Dermis microvascular lymphatic vessel endothelial cell (primary cell): ENCODE results near the gene ST6GALNAC3. TPM values are rescaled to one million over a fixed set of nuclear protein-coding genes. Genes with fewer than 3 reads are reported as not detected.

Experiments
- DNase-seq, 2 donors: peaks; one replicate each; pipeline versions ENCODE4 v3.0.0 to v3.0.0-alpha.2; 2010; ENCODE audit warnings: low read depth in 2 of 2
- total RNA-seq: library from RNA; depleted of rRNA; stranded (reverse); fragments of >200 nt; gene quantifications from 2 replicates; pipeline ENCODE4 v1.2.1, GENCODE V29; 2014

ST6GALNAC3 gene
- total RNA-seq, 1 donor from 2014 or later = 49.9 TPM

DNA sequence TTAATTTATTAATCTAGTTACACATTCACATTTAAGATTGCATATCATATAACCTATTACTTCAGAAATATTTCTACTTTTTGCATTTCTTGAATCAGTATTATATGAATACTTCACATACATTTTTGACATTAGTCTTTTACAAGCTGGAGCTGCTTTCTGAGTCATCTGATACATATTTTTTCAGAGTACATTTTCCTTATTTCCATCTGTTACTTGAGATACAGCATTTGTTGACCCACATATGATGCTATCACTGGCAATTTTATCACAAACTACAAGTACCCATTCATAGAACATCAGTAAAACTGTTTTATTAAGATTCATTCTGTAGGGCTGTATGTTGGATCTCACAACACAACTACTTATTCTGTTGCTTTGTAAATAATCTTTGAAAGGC, 425.6 kb downstream of the ST6GALNAC3 start:
- DNase-seq = no peak

GRCh38 chr1:76501136-76501535, 426.6 kb downstream of the ST6GALNAC3 start:
- DNase-seq = no peak

DNA sequence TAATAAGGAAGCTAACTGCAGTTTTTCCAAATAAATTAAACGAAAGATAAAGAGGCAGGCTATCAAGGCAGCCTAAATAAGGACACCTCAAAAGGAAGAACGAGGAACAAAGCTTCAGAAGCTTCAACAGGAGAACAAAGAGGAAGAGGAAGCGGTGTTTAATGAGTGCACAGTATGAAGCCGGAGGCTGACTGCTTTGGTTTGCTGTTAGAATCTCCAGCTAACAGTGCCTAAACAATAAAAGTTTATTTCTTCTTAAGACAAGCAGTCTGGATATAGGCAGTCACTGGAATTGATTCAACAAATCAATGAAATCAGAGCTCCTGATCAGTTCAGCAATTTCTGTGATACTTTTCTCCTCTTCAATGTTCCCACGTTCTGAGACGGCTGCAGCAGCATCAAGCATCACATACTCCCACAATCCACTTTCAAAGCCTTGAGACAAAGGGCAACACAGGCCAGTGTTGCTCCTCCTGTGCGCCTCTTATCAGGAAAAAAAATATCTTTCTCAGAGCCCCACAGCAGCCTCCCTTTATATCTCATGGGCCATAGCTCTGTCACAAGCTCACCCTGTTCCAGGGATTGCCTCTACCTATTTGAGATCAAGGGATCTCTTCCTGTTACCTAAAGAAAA, 427.2 kb downstream of the ST6GALNAC3 start:
- DNase-seq = peak in 1 of 2 donors; percentile 11

- no peak for DNase-seq
Observed at GRCh38 chr1:76503100-76503499, 428.6 kb downstream of the ST6GALNAC3 start.

DNA sequence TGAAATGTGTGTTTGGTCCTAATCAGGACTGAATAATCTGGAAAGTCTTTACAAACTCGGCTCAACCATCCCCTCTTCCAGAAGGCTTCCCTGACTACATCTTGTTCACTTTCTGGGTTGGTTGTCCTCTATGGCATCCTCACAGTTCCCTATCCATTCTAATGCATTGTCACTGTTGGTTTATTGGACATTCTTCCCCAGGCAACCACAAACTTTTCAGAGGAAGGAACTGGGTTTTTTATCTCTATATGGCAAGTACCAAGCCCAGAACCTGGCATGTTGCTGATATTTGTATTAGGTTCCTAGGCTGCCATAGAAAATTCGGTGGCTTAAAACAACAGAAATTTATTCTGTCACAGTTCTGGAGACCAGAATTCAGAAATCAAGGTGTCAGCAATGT, 429.2 kb downstream of the ST6GALNAC3 start:
- no peak for DNase-seq

DNA sequence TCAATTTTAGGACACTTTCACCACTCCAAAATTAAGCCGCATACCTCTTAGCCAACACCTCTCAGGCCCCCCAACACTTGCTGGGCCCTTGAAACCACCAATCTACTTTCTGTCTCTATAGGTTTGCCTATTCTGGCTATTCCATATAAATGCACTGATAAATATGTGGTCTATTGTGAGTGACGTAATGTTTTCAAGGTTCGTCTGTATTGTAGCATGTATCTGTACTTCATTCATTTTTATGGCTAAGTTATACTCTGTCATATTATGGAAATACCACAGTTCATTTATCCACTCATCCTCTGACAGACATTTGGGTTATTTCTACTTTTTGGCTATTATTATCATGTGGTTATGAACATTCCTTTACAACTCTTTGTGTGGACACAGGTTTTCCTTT, 432.8 kb downstream of the ST6GALNAC3 start:
- DNase-seq = no peak

DNA sequence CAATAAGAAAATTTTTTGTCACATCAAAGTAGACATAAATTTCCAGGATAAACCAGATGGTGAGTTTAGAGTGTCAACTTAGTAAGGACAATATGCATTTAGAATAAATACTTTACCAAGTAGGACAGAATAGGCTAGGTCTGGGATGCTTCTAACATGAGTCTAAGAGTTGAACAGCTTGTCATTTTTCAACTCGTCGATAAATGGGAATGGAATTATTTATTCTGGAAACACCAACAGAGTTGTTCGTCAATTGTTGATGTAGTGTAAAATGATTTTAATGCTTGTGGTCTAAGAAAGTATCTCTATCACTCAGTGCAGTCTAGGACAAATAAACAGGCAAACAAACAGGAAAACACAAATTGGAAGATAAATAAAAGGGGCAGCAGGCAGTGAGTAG, 434.3 kb downstream of the ST6GALNAC3 start:
- DNase-seq = no peak

GRCh38 chr1:76510672-76511557, 436.4 kb downstream of the ST6GALNAC3 start:
- no peak for DNase-seq

- DNase-seq = peak in 1 of 2 donors; percentile 14
Observed at GRCh38 chr1:76511558-76512179, 437.1 kb downstream of the ST6GALNAC3 start.

- no peak for DNase-seq
Observed at GRCh38 chr1:76530953-76531352, 456.4 kb downstream of the ST6GALNAC3 start.

DNA sequence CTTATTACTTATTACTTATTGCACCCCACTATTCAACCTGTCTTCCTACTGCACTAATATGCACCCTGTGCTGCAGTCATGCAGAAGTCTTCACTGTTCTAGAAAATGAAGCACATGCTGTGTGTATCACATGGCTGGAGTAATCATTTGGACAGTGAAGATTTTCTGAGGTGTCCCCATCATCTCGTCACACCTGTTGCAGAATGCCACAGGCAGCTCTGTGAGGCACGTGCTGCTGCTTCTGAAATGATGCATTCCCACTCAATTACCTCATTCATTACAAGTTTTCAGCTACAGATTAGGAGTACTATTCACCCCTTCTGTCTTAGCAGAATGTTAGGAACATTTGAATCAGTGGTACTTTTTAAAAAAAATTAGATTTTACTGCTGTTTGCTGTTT, 467.1 kb downstream of the ST6GALNAC3 start:
- DNase-seq = no peak

- DNase-seq = no peak
Observed at GRCh38 chr1:76542359-76542758, 467.8 kb downstream of the ST6GALNAC3 start.

- DNase-seq = no peak
Observed at GRCh38 chr1:76543495-76543894, 468.9 kb downstream of the ST6GALNAC3 start.

- DNase-seq = no peak
Observed at GRCh38 chr1:76546354-76546933, 471.9 kb downstream of the ST6GALNAC3 start.

DNA sequence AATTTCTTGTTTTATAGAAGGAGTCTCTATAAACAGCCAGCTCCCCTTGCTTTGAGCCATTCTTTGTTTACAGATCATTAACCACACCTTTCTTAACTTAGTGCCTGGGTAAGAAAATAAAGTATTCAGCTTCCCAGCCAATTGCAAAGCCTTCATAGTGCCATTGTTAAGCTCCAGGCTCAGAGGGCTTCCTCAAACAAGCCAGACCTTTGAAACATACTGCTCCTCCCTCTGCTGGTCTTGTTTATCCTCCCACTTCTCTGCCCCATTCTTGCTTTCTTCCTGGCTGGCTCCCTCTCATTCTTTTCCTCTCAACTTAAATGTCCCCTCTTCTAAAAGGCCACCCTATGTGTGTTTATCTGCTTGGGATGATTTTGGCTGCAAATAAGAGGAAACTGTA, 473.4 kb downstream of the ST6GALNAC3 start:
- DNase-seq = no peak

GRCh38 chr1:76548513-76549100, 474.1 kb downstream of the ST6GALNAC3 start:
- no peak for DNase-seq

GRCh38 chr1:76554283-76554682, 479.7 kb downstream of the ST6GALNAC3 start:
- no peak for DNase-seq

DNA sequence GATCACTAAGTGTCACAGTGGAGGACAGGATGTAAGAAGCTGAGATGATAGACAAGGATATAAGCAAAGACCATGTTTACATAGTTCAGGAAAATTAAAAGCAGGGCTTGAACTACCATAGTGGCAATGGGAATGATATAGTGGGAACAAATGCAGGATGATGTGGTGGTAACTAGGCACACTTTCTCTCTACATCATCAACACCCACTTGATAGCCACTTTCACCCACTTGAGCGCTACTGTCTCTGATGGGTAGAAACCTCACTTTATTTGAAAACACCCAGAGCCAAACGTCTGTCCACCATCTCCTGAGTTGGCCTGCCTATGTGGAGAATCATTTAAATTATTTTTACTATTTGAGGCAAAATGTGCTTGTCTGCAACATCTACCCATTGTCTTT, 487.7 kb downstream of the ST6GALNAC3 start:
- DNase-seq = no peak

DNA sequence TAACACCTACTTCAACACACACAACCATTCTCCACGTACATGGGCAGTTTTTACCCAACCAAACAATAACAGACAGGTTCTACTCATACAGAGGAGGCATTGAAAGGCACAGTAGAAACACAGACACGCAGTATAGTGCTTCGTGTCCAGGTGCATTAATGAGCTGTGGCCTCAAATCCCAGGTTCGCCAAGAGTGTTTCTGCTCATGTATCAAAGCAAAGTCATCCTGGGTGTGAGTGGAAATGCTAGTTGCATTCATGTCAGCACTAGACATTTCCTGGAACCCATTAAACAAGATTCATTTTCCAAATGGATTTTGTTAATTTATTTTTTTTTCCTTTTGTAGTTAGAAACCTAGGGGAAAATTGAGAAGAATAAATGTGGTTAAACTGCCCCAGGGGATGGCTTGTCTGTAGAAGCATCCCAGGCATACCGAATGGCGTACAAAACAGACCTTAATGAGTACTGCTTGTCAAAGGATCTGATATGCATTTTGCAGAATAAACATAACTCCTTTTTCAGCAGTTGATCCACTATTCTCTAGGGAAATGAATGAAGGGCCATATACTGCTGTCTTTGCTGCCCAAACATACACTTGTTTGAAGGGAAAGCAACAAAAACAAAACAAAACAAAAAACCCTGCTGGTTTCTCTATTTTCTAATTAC, 494.2 kb downstream of the ST6GALNAC3 start:
- no peak for DNase-seq

- DNase-seq = peak in 1 of 2 donors; percentile 46
Observed at GRCh38 chr1:76571248-76571647, 496.7 kb downstream of the ST6GALNAC3 start.

- no peak for DNase-seq
Observed at GRCh38 chr1:76572229-76572628, 497.7 kb downstream of the ST6GALNAC3 start.
